ENCODE data around the gene ANKRD34A.

ANKRD34A gene

DNA sequence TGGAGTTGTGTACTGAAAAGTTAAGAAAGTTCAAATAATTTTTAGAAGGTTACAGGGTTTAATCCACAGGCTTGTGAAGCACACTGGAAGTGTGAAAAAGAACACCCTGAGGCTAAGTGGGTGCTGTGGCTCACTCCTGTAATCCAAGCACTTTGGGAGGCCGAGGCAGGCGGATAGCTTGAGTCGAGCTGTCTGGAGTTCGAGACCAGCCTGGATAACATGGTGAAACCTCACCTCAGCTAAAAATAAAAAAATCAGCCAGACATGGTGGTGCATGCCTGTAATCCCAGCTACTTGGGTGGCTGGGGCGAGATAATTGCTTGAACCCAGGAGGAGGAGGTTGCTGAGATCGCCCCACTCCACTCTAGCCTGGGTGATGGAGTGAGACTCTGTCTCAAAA lies 22.2 kb upstream of the ANKRD34A start:
- Histone ChIP-seq H3K4me3 (ENCODE audit: low read depth, low read length) (no peak overlapping the region), H3K36me3 (ENCODE audit: control insufficient read depth in 2 of 2, insufficient read depth in 1 of 2, low read length in 2 of 2) (no peaks in the 10 kb centered on the region), H3K9me3 (ENCODE audit: control insufficient read depth, insufficient read depth, low read depth, low read length) (no peaks in the 10 kb centered on the region), H3K4me1 (ENCODE audit: control insufficient read depth, insufficient read depth, low read length) (no peaks in the 10 kb centered on the region), H3K27ac (ENCODE audit: extremely low read depth, low read depth, low read length) (no peak overlapping the region)
- POLR2A ChIA-PET, result interaction anchor here (1.2 kb wide), 1 partner anchor 10 kb away, joined by 3 read pairs; the partner anchor contains the start of gene TXNIP
- CTCF ChIA-PET, result interaction anchor here (0.6 to 1.2 kb wide), 2 partner anchors 21 to 51 kb away, joined by 4 read pairs; no protein-coding TSS in a partner anchor
- no peak for TF ChIP-seq ZNF221 (tag by site-specific recombination; IDR thresholded peaks at IDR 0.05; ENCODE audit: borderline replicate concordance)
- TF ChIP-seq, protein P1, sequence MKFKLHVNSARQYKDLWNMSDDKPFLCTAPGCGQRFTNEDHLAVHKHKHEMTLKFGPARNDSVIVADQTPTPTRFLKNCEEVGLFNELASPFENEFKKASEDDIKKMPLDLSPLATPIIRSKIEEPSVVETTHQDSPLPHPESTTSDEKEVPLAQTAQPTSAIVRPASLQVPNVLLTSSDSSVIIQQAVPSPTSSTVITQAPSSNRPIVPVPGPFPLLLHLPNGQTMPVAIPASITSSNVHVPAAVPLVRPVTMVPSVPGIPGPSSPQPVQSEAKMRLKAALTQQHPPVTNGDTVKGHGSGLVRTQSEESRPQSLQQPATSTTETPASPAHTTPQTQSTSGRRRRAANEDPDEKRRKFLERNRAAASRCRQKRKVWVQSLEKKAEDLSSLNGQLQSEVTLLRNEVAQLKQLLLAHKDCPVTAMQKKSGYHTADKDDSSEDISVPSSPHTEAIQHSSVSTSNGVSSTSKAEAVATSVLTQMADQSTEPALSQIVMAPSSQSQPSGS (tag by site-specific recombination; IDR thresholded peaks at IDR 0.05; ENCODE audit: low read depth), result no peak
- TF ChIP-seq, protein P2, sequence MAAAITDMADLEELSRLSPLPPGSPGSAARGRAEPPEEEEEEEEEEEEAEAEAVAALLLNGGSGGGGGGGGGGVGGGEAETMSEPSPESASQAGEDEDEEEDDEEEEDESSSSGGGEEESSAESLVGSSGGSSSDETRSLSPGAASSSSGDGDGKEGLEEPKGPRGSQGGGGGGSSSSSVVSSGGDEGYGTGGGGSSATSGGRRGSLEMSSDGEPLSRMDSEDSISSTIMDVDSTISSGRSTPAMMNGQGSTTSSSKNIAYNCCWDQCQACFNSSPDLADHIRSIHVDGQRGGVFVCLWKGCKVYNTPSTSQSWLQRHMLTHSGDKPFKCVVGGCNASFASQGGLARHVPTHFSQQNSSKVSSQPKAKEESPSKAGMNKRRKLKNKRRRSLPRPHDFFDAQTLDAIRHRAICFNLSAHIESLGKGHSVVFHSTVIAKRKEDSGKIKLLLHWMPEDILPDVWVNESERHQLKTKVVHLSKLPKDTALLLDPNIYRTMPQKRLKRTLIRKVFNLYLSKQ (tag by site-specific recombination; IDR thresholded peaks at IDR 0.05; ENCODE audit: borderline replicate concordance), result no peak
- no peak for TF ChIP-seq ZNF157 (tag by site-specific recombination; IDR thresholded peaks at IDR 0.05)
- TF ChIP-seq ZNF121 (tag by site-specific recombination; IDR thresholded peaks at IDR 0.05), result no peak
- TF ChIP-seq, protein P3, sequence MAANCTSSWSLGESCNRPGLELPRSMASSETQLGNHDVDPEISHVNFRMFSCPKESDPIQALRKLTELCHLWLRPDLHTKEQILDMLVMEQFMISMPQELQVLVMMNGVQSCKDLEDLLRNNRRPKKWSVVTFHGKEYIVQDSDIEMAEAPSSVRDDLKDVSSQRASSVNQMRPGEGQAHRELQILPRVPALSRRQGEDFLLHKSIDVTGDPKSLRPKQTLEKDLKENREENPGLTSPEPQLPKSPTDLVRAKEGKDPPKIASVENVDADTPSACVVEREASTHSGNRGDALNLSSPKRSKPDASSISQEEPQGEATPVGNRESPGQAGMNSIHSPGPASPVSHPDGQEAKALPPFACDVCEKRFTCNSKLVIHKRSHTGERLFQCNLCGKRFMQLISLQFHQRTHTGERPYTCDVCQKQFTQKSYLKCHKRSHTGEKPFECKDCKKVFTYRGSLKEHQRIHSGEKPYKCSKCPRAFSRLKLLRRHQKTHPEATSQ (tag by site-specific recombination; IDR thresholded peaks at IDR 0.05), result no peak
- no peak for TF ChIP-seq ZNF555 (tag by site-specific recombination; conservative IDR thresholded peaks at IDR 0.05)
- TF ChIP-seq ZNF19 (tag by site-specific recombination; IDR thresholded peaks at IDR 0.05; ENCODE audit: low read depth), result no peak
- TF ChIP-seq, protein P4, sequence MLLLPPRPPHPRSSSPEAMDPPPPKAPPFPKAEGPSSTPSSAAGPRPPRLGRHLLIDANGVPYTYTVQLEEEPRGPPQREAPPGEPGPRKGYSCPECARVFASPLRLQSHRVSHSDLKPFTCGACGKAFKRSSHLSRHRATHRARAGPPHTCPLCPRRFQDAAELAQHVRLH (tag by site-specific recombination; IDR thresholded peaks at IDR 0.05), result no peak
- TF ChIP-seq, protein P5, sequence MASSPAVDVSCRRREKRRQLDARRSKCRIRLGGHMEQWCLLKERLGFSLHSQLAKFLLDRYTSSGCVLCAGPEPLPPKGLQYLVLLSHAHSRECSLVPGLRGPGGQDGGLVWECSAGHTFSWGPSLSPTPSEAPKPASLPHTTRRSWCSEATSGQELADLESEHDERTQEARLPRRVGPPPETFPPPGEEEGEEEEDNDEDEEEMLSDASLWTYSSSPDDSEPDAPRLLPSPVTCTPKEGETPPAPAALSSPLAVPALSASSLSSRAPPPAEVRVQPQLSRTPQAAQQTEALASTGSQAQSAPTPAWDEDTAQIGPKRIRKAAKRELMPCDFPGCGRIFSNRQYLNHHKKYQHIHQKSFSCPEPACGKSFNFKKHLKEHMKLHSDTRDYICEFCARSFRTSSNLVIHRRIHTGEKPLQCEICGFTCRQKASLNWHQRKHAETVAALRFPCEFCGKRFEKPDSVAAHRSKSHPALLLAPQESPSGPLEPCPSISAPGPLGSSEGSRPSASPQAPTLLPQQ (tag by site-specific recombination; IDR thresholded peaks at IDR 0.05), result no peak
- no peak for TF ChIP-seq ZNF175 (tag by site-specific recombination; IDR thresholded peaks at IDR 0.05)
- no peak for TF ChIP-seq WT1 (tag by site-specific recombination; IDR thresholded peaks at IDR 0.05)
- TF ChIP-seq KLF10 (tag by site-specific recombination; IDR thresholded peaks at IDR 0.05), result no peak
- no peak for TF ChIP-seq ZNF701 (tag by site-specific recombination; IDR thresholded peaks at IDR 0.05)
- TF ChIP-seq SCRT1 (tag by site-specific recombination; IDR thresholded peaks at IDR 0.05; ENCODE audit: borderline replicate concordance), result no peak

DNA sequence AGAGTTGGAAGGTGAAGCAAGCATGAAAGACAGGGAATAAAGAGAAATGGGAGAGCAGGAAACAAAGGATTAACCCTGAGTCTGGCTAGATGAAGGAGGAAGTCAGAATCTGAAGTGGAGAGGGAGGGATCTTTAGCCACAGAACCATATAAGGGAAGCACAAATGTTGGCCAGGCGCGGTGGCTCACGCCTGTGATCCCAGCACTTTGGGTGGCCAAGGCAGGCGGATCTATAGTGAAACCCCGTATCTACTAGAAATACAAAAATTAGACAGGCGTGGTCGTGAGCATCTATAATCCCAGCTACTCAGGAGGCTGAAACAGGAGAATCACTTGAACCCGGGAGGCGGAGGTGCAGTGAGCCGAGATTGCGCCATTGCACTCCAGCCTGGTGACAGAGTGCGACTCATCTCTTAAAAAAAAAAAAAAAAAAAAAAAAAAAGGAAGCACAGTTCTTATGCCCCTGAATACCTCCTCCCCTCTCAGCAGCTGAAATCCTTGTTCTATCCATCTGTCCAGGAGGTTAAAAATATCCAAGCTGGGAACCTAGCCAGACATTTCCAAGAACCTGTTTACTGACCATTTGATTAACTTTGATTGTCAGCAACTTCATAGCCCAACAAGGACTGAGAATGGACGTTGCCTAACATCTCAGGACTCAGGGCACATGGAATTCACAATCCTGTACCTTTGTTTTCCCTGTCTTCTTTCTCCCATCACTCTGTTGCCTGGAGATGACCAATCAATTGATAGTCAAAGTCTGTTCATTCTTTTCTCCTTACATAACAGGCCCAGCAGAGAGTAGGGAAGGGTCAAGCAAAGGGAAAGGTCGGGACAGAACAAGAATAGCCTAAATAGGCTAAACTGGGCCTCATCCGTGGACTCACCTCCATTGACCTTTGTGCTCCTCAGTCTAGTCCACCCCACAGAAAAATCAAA lies 21.4 kb upstream of the ANKRD34A start:
- ChIA-PET CTCF (interaction anchor here (0.6 kb wide), 2 partner anchors 50 to 101 kb away, joined by 3 to 4 read pairs; no protein-coding TSS in a partner anchor), POLR2A (interaction anchor here (1.2 kb wide), 1 partner anchor 11 kb away, joined by 3 read pairs; the partner anchor contains the start of gene TXNIP)
- no peak overlapping the region for H3K27ac ChIP-seq (ENCODE audit: extremely low read depth, low read depth, low read length)
- no peak overlapping the region for H3K4me3 ChIP-seq (ENCODE audit: low read depth, low read length)
- no peaks in the 10 kb centered on the region for H3K36me3 ChIP-seq (ENCODE audit: control insufficient read depth in 2 of 2, insufficient read depth in 1 of 2, low read length in 2 of 2)
- no peaks in the 10 kb centered on the region for H3K9me3 ChIP-seq (ENCODE audit: control insufficient read depth, insufficient read depth, low read depth, low read length)
- no peaks in the 10 kb centered on the region for H3K4me1 ChIP-seq (ENCODE audit: control insufficient read depth, insufficient read depth, low read length)
- TF ChIP-seq KLF16 (tag by site-specific recombination; IDR thresholded peaks at IDR 0.05) (peak; percentile 21; the same call in 1 of the 2 replicates), HOXC10 (CRISPR knock-in tag; IDR thresholded peaks at IDR 0.05) (no peak), ZNF335 (tag by site-specific recombination; conservative IDR thresholded peaks at IDR 0.05) (peak; percentile 32; the same call in 1 of the 2 replicates), ZNF664 (tag by site-specific recombination; IDR thresholded peaks at IDR 0.05) (no peak), OSR2 (tag by site-specific recombination; IDR thresholded peaks at IDR 0.05) (peak; percentile 56; the same call in 1 of the 2 replicates)
- TF ChIP-seq, protein P1 (tag by site-specific recombination; IDR thresholded peaks at IDR 0.05; ENCODE audit: low read depth), result peak; percentile 2; the same call in 1 of the 2 replicates
- TF ChIP-seq, protein P6, sequence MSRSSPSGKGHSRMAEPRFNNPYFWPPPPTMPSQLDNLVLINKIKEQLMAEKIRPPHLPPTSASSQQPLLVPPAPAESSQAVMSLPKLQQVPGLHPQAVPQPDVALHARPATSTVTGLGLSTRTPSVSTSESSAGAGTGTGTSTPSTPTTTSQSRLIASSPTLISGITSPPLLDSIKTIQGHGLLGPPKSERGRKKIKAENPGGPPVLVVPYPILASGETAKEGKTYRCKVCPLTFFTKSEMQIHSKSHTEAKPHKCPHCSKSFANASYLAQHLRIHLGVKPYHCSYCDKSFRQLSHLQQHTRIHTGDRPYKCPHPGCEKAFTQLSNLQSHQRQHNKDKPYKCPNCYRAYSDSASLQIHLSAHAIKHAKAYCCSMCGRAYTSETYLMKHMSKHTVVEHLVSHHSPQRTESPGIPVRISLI (tag by site-specific recombination; IDR thresholded peaks at IDR 0.05), result 0 out of 2 replicates have a peak, but pooled peaks have one; percentile 49
